ENCODE measurements around the gene MACF1.

Gene MACF1

GRCh38 chr1:39368045-39368444 lies 163.6 kb downstream of the MACF1 start:
- no peak for DNase-seq

- no peak for DNase-seq
Observed at GRCh38 chr1:39369565-39369964, 165.1 kb downstream of the MACF1 start.

DNA sequence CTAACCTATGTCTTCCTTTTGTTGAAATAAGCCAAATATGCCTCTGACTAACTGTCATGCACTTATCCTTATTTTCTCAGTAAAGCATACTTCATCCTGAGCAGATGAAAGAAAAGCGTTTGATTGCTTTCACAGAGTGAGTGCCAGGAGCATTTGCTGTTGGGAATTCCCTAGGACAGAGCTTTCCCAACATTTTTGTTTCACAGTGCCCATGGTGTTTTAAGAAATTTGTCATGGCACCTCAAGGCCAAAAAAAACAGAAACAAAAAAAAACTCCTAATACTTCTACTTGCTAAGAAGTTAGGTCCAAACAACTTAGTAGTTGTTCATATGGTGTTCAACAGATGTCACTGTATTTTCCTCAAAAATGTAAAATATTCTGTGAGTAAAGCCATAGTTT lies 166.1 kb downstream of the MACF1 start:
- DNase-seq = no peak

DNA sequence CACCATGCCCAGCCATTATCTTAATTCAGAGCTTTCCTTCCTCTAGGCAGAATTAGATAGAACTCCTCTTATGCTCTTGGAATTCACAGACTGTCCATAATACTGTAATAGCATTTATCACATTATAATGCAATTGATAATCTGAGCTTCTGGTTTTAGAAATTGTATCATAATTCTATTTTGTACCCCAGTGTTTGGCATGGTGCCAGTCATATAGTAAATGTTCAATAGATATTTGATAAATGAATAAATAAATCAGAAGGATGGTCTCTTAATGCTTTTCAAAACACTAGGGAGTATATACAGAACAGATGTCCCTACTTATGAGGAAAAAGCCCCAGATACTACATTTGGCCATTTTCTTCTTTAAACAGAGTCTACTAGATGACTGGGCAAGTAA lies 167.6 kb downstream of the MACF1 start:
- no peak for DNase-seq

DNA sequence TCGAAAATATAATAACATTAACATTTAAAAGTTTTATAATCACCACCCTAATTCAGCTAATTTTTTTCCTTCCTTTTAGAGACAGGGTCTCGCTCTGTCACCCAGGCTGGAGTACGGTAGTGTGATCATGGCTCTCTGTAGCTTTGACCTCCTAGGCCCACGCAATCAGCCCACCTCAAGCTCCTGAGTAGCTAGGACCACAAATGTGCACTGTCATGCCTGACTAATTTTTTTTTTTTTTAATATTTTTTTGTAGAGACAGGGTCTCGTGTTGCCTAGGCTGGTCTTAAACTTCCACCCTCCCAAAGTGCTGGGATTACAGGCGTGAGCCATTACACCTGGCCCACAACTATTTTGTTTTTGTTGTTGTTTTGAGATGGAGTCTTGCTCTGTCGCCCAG lies 172.2 kb downstream of the MACF1 start:
- no peak for DNase-seq

GRCh38 chr1:39378377-39378776 lies 173.9 kb downstream of the MACF1 start:
- DNase-seq = no peak

DNA sequence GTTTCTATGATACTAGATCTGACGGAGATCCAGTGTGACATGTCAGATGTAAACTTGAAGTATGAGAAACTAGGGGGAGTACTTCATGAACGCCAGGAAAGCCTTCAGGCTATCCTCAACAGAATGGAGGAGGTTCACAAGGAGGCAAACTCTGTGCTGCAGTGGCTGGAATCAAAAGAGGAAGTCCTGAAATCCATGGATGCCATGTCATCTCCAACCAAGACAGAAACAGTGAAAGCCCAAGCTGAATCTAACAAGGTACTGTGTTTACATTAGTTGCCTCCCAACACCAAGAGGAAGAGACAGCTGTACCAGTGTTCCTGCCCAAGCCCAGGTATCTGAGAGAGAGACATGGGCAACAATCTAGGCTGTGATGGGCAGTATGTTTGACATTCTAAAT lies 174.7 kb downstream of the MACF1 start:
- DNase-seq = no peak

DNA sequence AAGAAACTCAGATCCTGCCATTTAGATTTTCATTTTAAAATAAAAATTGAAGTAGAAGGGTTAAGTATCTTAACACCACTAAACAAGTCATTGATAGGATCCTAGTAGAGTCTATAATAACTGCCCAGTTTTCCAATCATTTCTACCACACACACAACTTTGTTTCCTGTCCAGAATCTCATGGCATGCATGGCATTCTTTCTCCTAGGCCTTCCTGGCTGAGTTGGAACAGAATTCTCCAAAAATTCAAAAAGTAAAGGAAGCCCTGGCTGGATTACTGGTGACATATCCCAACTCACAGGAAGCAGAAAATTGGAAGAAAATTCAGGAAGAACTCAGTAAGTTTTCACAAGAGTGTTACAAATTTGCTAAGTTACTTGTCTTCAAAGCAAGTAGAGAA lies 175.5 kb downstream of the MACF1 start:
- DNase-seq = no peak

GRCh38 chr1:39381839-39382238 lies 177.3 kb downstream of the MACF1 start:
- no peak for DNase-seq

- DNase-seq = no peak
Observed at GRCh38 chr1:39384305-39384704, 179.8 kb downstream of the MACF1 start.

DNA sequence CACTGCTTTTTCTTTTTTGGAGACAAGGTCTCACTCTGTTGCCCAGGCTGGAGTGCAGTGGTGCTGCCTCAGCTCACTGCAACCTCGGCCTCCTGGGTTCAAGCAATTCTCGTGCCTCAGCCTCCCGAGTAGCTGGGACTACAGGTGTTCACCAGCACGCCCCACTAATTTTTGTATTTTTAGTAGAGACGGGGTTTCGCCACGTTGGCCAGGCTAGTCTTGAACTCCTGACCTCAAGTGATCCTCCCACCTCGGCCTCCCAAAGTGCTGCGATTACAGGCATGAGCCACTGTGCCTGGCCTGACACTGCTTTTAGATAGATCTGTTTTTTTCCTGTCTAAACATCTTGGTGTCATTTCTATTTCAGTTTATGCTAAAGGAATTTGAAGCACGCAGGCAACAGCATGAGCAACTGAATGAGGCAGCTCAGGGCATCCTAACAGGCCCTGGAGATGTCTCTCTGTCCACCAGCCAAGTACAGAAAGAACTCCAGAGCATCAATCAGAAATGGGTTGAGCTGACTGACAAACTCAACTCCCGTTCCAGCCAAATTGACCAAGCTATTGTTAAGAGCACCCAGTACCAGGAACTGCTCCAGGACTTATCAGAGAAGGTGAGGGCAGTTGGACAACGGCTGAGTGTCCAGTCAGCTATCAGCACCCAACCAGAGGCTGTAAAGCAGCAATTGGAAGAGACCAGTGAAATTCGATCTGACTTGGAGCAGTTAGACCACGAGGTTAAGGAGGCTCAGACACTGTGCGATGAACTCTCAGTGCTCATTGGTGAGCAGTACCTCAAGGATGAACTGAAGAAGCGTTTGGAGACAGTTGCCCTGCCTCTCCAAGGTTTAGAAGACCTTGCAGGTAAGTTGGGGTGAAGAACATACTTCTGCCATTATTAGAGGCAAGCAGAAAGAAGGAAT lies 180.8 kb downstream of the MACF1 start:
- DNase-seq = no peak

DNA sequence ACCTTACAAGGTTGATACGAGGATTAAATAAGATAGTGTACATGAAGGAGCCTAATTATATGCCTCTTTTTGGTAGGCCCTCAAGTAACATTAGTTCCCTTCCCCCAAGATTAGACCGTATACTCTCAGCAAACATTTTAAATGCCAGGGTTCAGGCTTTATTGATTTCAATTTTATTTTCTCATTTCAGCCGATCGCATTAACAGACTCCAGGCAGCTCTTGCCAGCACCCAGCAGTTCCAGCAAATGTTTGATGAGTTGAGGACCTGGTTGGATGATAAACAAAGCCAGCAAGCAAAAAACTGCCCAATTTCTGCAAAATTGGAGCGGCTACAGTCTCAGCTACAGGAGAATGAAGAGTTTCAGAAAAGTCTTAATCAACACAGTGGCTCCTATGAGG lies 182.5 kb downstream of the MACF1 start:
- DNase-seq = no peak

DNA sequence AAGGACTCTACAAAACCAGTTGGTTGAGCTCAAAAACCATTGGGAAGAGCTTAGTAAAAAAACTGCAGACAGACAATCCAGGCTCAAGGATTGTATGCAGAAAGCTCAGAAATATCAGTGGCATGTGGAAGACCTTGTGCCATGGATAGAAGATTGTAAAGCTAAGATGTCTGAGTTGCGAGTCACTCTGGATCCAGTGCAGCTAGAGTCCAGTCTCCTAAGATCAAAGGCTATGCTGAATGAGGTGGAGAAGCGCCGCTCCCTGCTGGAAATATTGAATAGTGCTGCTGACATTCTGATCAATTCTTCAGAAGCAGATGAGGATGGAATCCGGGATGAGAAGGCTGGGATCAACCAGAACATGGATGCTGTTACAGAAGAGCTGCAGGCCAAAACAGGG lies 183.0 kb downstream of the MACF1 start:
- DNase-seq = no peak

DNA sequence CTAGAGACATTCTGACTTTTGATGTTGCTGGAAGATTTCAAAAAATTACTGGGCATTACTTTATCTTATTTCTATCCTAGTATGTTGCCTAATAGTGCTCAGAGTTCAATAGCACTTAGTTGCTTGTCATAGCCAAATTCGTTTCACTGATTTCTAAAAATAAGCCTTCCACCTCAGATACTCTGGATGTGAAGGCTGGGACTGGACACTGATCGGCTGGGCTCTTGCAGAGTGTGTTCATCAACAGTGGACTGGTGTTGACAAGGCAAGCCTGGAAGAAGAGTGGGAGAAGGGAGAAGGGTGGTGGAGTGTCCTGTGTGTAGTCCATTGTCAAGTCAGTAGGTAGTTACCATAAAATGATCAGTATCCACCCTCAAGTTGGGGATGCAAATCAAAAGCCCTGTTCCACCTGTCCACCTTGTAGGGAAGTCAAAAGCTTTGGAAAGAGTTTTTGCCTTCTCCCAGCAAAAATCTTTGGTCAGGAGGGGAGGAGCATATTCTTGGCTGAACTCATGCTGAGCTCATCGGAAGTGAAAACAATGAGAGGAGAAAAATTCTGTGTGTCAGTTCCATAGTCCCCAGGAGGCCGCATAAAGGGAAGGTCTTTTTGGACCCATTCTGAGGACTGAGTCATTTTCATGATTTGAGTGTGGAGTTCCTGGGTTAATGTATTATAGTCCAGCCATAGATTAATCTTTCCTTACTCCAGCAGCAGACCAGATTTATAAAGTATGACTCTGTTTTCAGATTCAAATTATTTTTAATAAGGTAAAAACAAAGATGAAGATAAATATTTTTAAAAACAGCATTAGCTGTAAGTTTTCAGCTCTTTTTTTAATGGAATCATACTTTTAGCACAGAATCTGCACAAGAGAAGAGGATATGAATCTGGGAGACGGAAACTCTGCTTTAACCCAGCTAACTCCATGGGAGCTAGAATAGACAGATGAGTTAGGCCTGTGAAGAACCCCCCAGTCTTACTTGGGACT lies 187.5 kb downstream of the MACF1 start:
- no peak for DNase-seq

DNA sequence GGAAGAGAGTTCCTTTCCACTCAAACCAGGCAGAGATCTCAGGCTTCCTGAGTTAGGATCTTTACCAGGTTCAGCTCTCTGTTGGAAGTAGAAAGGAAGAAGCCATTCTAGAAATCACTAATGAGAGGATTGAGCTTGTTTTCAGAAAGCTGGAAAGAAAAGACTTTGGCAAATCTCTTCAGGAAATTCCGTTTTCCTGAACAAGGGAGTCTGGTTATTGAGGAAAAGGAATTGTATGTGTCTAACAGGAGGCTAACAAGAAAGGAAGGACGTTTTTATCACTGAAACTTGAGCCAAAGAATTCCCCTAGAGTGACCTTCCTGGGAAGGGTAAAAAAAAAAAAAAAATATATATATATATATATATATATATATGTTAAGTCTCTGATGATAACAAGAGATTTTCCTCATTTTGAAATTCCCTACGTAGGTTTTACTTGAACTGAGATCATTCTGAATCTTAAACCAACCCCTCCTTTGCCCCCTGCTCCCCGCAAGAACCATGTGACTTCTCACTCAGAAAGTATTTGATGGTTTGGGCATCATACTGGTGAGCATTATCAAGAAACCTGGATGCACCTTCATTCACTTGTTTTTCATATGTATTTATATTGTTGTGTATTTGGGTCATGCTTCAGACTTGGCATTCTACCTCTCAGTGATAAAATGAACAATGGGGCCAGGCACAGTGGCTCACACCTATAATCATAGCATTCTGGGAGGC lies 188.5 kb downstream of the MACF1 start:
- DNase-seq = no peak

- no peak for DNase-seq
Observed at GRCh38 chr1:39393645-39394044, 189.2 kb downstream of the MACF1 start.

DNA sequence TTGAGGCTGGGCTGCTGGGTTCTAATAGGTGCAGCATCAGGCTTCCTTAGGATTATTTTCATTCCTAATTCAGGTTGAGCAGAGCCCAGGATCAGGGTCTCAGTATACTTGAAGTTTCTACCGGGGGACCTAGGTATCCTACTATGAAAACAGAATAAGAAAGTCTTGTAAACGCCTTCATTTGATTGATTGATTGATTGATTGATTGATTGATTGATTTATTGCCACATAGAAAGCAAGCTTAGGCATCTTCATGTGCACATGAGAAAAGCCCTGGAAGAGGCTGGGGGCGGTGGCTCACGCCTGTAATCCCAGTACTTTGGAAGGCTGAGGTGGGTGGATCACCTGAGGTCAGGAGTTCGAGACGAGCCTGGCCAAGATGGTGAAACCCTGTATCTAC lies 189.6 kb downstream of the MACF1 start:
- DNase-seq = no peak

DNA sequence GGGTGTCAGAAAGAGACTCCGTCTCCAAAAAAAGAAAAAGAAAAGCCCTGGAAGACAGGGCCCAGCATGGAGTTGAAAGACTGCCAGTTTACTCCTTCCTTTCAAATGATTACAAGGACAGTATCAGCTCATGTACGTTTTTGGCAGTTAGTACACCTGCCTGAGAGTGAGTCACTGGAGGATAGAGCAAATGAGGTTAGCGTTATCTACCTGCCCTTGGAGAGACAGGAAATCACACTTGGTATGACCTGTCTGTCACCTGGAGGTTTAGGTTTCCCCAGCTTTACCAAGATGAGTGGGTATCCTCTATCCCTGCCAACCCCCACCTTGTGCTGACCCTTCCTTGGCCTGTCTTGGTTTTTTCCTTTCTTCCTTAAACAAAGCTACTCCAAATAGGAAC lies 190.1 kb downstream of the MACF1 start:
- DNase-seq = no peak

GRCh38 chr1:39395357-39395831 lies 190.9 kb downstream of the MACF1 start:
- no peak for DNase-seq

GRCh38 chr1:39396671-39397070 lies 192.2 kb downstream of the MACF1 start:
- DNase-seq = no peak

DNA sequence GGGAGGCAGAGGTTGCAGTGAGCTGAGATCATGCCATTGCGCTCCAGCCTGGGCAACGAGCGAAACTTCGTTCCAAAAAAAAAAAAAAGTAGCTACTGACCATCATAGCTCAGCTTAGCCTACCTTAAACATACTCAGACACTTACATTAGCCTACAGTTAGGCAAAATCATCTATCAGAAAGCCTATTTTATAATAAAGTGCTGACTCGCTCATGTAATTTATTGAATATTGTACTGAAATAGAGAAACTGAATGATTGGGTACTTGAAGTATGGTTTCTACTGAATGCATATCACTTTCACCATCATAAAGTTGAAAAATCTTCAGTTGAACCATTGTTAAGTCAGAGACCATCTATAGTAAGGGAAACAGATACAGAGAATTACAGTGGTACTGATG lies 193.0 kb downstream of the MACF1 start:
- DNase-seq = no peak

DNA sequence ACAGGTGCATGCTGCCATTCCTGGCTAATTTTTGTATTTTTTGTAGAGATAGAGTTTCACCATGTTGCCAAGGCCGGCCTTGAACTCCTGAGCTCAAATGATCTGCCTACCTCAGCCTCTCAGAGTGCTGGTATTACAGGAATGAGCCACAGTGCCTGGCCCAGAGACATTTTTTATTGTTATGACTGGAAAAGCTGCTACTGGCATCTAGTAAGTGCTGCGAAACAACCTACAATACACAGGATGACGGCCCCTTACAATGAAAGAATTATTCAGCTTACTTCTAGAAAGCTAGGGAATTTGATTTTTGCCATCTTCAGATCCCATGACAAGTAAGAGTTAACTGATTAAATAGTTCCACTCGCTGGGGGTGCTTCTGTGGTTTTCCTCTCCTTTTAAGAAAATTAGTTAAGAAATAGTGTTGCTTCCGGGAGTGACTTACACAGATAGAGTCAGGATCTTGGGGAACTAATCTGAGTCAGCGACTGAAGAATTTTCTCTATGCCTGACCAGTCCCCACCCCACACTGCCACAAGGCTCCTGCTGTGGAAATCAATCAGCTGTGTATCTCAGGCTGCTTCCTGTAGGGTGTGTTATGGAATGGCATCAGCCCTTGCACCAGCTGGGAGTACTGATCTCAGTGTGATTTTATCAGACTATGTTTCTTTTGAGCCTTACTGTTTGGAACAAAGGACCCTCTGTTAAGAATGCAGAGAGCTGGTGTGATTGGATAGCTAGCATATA lies 194.0 kb downstream of the MACF1 start:
- peak; percentile 10 for DNase-seq
